ENCODE results near the gene ZNF521. TPM values are rescaled to one million over a fixed set of nuclear protein-coding genes. Genes with fewer than 3 reads are reported as not detected.

ZNF521 gene
- total and polyA plus RNA-seq, 2 donors (not counting 3 experiments of a cell fraction or from before 2014, with no cell fraction given) = 111 to 168 TPM

DNA sequence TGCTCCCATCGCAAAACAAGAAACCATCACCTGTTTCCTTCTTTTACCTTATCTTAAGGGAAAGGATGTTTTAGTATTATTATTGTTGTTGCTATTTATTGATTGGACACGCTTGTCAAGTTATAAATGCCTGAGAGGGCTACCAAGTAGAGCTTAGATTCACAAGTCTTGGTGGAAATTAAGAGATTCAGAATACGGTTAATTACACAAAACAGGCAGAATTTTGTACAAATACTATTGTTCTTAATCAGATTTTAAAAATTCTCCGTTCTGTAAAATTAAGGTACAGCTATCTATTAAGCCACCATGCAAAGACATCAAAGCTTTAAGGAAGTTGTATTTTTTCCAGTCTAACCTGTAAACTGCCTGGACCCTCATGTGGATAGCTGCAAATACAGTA is 1.1 kb upstream of the ZNF521 start:
- Histone ChIP-seq H3K4me3 (replicated peaks in 1 of 3; ENCODE audit: insufficient read depth in 1 of 3, low read depth in 1 of 3, low read length in 3 of 3) (peak overlapping the region; percentile 51 to 92 (median 87)), H3K36me3 (ENCODE audit: control insufficient read depth in 2 of 2, extremely low read depth in 1 of 2, insufficient read depth in 2 of 2, low read length in 2 of 2) (no peaks in the 10 kb centered on the region), H3K9ac (replicated peaks; ENCODE audit: extremely low read depth, insufficient read depth, low read length) (peak overlapping the region; percentile 89), H2AFZ (ENCODE audit: low read depth, low read length) (no peak overlapping the region), H3K4me1 (ENCODE audit: control insufficient read depth, extremely low read depth, insufficient read depth, low read length) (peaks cover 23% of the 10 kb centered on the region), H3K9me3 (replicated peaks; ENCODE audit: control insufficient read depth, insufficient read depth, low read length) (no peaks in the 10 kb centered on the region), H3K4me2 (ENCODE audit: insufficient read depth, low read length) (peak overlapping the region; percentile 97), H3K27ac (ENCODE audit: insufficient read depth, low read depth, low read length) (peak overlapping the region; percentile 78), H3K79me2 (ENCODE audit: control insufficient read depth, insufficient read depth, low read length) (peaks cover 39% of the 10 kb centered on the region), H4K20me1 (replicated peaks; ENCODE audit: control insufficient read depth, extremely low read depth, insufficient read depth, low read length) (no peaks in the 10 kb centered on the region), H3K9me1 (replicated peaks; ENCODE audit: control insufficient read depth, extremely low read depth, insufficient read depth, low read length) (no peaks in the 10 kb centered on the region), H3K27me3 (ENCODE audit: control insufficient read depth in 2 of 2, insufficient read depth in 2 of 2, low read length in 2 of 2) (no peaks in the 10 kb centered on the region)
- intact Hi-C loops (cut with micrococcal nuclease) = loop anchor here (2.0 to 5.0 kb wide), 8 partner anchors 76 to 751 kb away; no protein-coding TSS in a partner anchor
- peak; percentile 44 for FAIRE-seq
- BruUV-seq (replicated peaks) = TSS peak; percentile 15
- TF ChIP-seq GATA2 (IDR thresholded peaks at IDR 0.05; ENCODE audit: insufficient read depth, insufficient read length, low read depth, low read length) = no peak
- TF ChIP-seq MYC (IDR thresholded peaks at IDR 0.05; ENCODE audit: low read depth, low read length) = no peak
- TF ChIP-seq JUN (IDR thresholded peaks at IDR 0.05; ENCODE audit: borderline replicate concordance, insufficient read depth, insufficient read length, low read depth) = no peak
- TF ChIP-seq, protein P1, sequence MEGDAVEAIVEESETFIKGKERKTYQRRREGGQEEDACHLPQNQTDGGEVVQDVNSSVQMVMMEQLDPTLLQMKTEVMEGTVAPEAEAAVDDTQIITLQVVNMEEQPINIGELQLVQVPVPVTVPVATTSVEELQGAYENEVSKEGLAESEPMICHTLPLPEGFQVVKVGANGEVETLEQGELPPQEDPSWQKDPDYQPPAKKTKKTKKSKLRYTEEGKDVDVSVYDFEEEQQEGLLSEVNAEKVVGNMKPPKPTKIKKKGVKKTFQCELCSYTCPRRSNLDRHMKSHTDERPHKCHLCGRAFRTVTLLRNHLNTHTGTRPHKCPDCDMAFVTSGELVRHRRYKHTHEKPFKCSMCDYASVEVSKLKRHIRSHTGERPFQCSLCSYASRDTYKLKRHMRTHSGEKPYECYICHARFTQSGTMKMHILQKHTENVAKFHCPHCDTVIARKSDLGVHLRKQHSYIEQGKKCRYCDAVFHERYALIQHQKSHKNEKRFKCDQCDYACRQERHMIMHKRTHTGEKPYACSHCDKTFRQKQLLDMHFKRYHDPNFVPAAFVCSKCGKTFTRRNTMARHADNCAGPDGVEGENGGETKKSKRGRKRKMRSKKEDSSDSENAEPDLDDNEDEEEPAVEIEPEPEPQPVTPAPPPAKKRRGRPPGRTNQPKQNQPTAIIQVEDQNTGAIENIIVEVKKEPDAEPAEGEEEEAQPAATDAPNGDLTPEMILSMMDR (IDR thresholded peaks at IDR 0.05; ENCODE audit: extremely low read depth in 1 of 2, insufficient read depth in 1 of 2, low read depth in 1 of 2, low read length in 2 of 2) = no peak
- TF ChIP-seq POLR2A (IDR thresholded peaks at IDR 0.05; ENCODE audit: low read depth, low read length) = no peak
- no peak for TF ChIP-seq POLR2AphosphoS5 (IDR thresholded peaks at IDR 0.05; ENCODE audit: insufficient read depth, low read depth, low read length)
- TF ChIP-seq EZH2 (IDR thresholded peaks at IDR 0.05; ENCODE audit: borderline replicate concordance, low read depth, low read length, severe bottlenecking) = no peak
- TF ChIP-seq, protein P2, sequence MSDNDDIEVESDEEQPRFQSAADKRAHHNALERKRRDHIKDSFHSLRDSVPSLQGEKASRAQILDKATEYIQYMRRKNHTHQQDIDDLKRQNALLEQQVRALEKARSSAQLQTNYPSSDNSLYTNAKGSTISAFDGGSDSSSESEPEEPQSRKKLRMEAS (IDR thresholded peaks at IDR 0.05; ENCODE audit: insufficient read depth, insufficient read length) = no peak
- TF ChIP-seq FOS (IDR thresholded peaks at IDR 0.05; ENCODE audit: borderline replicate concordance, insufficient read depth, low read length) = no peak
- dilution Hi-C loops (cut with MboI; ENCODE audit: extremely low pct_ligation_motif_present, low sequenced_read_pairs) = no loop called here
- POLR2A ChIA-PET = no interaction called here
- DNase-seq (ENCODE audit: low read depth, low spot score) = peak; percentile 52
- CTCF ChIA-PET = interaction anchor here (0.9 to 2.0 kb wide), 7 partner anchors 11 to 479 kb away, joined by 3 to 18 read pairs (median 3); no protein-coding TSS in a partner anchor

All from endothelial cell of umbilical vein (primary cell).